ENCODE measurements around the gene SLC35F3. TPM values are rescaled to one million over a fixed set of nuclear protein-coding genes. Genes with fewer than 3 reads are reported as not detected.

The SLC35F3 gene
- total RNA-seq, 6 experiments from 2014 or later, result not detected

DNA sequence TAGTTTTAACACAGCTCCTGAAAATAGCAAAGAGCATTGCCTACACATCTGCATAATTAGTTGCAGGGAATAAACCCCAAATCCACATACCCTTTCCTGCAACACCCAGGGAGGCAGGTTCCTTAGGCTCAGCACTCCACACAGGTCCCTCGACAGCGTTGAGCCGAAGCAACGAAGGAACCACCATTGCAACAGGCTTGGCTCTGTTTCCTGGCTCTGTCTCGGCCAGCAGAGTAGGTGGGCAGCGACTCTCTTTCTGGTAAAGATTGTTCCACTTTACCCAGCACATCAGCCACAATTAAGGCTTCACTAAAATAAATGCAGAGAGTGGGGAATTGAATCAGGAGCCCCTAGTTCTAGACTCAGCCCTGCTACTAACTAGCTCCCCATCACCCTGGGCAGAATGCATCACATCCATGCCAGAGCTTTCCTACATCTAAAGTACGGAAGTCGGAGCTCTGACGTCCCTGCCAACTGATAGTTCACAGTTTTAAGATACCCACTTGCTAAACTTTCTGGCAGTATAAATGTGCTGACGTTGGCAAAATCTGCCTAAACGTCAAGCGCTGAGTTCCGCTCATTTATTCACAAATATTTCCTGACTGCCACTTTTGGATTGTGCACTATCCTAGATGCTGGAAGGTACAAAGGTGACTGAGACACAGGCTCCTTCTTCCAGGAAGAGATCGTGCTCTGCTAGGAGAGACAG is 389.8 kb downstream of the SLC35F3 start:
- ATAC-seq, result no peak
- 53% methylated on average over 11 of the region's 14 CpGs for WGBS (ENCODE audit: insufficient coverage, low coverage, low lambda C conversion rate, missing lambda C conversion rate)
- no peaks in the 10 kb centered on the region for H3K36me3 ChIP-seq
- intact Hi-C loops (cut with DNase I), result loop anchor here in 1 of 2 donors (10.0 kb wide), 1 partner anchor 129 kb away; no protein-coding TSS in a partner anchor
- no peaks in the 10 kb centered on the region for H3K27me3 ChIP-seq
- no peaks in the 10 kb centered on the region for H3K4me1 ChIP-seq
- DNase-seq, result no peak
- H3K4me3 ChIP-seq, result no peak overlapping the region
- no peaks in the 10 kb centered on the region for H3K9me3 ChIP-seq
- TF ChIP-seq POLR2A (IDR thresholded peaks at IDR 0.05), result no peak
- TF ChIP-seq, protein P1, sequence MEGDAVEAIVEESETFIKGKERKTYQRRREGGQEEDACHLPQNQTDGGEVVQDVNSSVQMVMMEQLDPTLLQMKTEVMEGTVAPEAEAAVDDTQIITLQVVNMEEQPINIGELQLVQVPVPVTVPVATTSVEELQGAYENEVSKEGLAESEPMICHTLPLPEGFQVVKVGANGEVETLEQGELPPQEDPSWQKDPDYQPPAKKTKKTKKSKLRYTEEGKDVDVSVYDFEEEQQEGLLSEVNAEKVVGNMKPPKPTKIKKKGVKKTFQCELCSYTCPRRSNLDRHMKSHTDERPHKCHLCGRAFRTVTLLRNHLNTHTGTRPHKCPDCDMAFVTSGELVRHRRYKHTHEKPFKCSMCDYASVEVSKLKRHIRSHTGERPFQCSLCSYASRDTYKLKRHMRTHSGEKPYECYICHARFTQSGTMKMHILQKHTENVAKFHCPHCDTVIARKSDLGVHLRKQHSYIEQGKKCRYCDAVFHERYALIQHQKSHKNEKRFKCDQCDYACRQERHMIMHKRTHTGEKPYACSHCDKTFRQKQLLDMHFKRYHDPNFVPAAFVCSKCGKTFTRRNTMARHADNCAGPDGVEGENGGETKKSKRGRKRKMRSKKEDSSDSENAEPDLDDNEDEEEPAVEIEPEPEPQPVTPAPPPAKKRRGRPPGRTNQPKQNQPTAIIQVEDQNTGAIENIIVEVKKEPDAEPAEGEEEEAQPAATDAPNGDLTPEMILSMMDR (IDR thresholded peaks at IDR 0.05), result no peak
- no peak overlapping the region for H3K27ac ChIP-seq

DNA sequence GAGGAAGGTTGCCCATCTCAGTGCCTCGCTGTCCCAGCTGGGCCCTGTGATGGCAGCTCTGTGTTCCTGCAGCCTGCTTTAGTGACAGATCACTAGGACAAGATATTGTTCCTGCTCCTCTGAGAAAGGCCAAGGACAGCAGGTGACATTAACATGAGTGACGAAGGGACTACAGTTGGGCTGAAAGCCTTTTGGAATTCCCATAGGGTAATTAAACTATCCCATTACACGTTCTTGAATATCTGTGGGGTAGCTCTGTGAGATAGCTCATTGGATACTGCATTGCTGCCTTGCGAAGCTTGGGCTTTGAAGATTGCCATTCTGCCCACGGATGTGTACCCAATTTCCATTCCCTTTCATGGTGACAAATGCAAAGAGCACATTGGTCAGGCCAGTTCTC is 390.6 kb downstream of the SLC35F3 start:
- 58% methylated on average over 5 of the region's 5 CpGs for WGBS (ENCODE audit: insufficient coverage, low coverage, low lambda C conversion rate, missing lambda C conversion rate)
- TF ChIP-seq, protein P1 (IDR thresholded peaks at IDR 0.05), result no peak
- TF ChIP-seq POLR2A (IDR thresholded peaks at IDR 0.05), result no peak

DNA sequence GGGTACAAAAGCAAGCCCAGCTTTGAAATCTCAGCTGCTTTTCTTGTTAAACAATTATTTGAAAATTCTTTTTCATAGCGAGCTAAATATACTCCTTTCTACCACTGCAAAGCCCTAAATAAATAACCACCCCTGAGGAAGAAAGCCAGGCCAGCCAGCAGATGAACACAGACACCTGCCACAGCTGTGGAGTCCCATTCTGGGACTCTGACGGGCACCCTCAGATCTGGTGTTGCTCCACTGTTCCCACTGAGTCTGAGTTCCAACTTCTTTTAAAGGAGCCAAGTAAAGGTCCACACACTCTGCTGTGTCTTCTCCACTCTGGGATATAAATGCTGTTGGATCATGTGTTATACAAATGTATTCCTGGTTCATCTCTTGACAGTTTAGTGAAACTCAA is 391.1 kb downstream of the SLC35F3 start:
- WGBS (ENCODE audit: insufficient coverage, low coverage, low lambda C conversion rate, missing lambda C conversion rate), result 82% methylated on average over 2 of the region's 2 CpGs
- Histone ChIP-seq H3K4me1 (no peaks in the 10 kb centered on the region), H3K36me3 (no peaks in the 10 kb centered on the region), H3K9me3 (no peaks in the 10 kb centered on the region), H3K4me3 (no peak overlapping the region), H3K27ac (no peak overlapping the region), H3K27me3 (no peaks in the 10 kb centered on the region)
- DNase-seq (no peak), ATAC-seq (no peak)
- intact Hi-C loops (cut with DNase I), result loop anchor here in 1 of 2 donors (10.0 kb wide), 1 partner anchor 131 kb away; no protein-coding TSS in a partner anchor
- TF ChIP-seq, protein P1 (IDR thresholded peaks at IDR 0.05), result no peak
- TF ChIP-seq POLR2A (IDR thresholded peaks at IDR 0.05), result no peak

More for the DNA sequence above, 390.6 kb downstream of the SLC35F3 start:
- no peak overlapping the region for H3K4me3 ChIP-seq
- no peaks in the 10 kb centered on the region for H3K27me3 ChIP-seq
- no peak for ATAC-seq
- H3K4me1 ChIP-seq, result no peaks in the 10 kb centered on the region
- no peaks in the 10 kb centered on the region for H3K9me3 ChIP-seq
- no peak overlapping the region for H3K27ac ChIP-seq
- no peaks in the 10 kb centered on the region for H3K36me3 ChIP-seq
- DNase-seq, result no peak
- intact Hi-C loops (cut with DNase I), result loop anchor here in 1 of 2 donors (10.0 kb wide), 1 partner anchor 130 kb away; no protein-coding TSS in a partner anchor

GRCh38 chr1:234296496-234296895 is 392.0 kb downstream of the SLC35F3 start:
- no peak for ATAC-seq
- Histone ChIP-seq H3K4me3 (no peak overlapping the region), H3K27ac (no peak overlapping the region), H3K9me3 (no peaks in the 10 kb centered on the region), H3K27me3 (no peaks in the 10 kb centered on the region), H3K4me1 (no peaks in the 10 kb centered on the region), H3K36me3 (no peaks in the 10 kb centered on the region)
- TF ChIP-seq POLR2A (IDR thresholded peaks at IDR 0.05), result no peak
- TF ChIP-seq, protein P1 (IDR thresholded peaks at IDR 0.05), result no peak
- intact Hi-C loops (cut with DNase I), result loop anchor here in 1 of 2 donors (10.0 kb wide), 1 partner anchor 132 kb away; no protein-coding TSS in a partner anchor
- WGBS (ENCODE audit: insufficient coverage, low coverage, low lambda C conversion rate, missing lambda C conversion rate), result 56% methylated on average over 3 of the region's 4 CpGs
- no peak for DNase-seq

All from right lobe of liver (tissue), 6 donors.